ENCODE data around the gene SLC16A7. TPM values are rescaled to one million over a fixed set of nuclear protein-coding genes. Genes with fewer than 3 reads are reported as not detected.
"Not testable (repeated sequence)": the region's sequence is repeated elsewhere in the genome, so short reads cannot be mapped to it uniquely, and the experiment has no call there.

SLC16A7 gene
- polyA plus RNA-seq, 3 donors, result 4.4 to 6.8 (median 4.4) TPM

GRCh38 chr12:59612823-59613434 is 17.1 kb downstream of the SLC16A7 start:
- DNase-seq (ENCODE audit: extremely low read depth in 1 of 11, low read depth in 9 of 11, low spot score in 4 of 11), result not testable (repeated sequence)

- DNase-seq (ENCODE audit: extremely low read depth in 1 of 11, low read depth in 9 of 11, low spot score in 4 of 11), result no peak
These were observed 19.8 kb downstream of the SLC16A7 start for GRCh38 chr12:59615392-59616165.

GRCh38 chr12:59619461-59620240 is 23.8 kb downstream of the SLC16A7 start:
- DNase-seq (ENCODE audit: extremely low read depth in 1 of 11, low read depth in 9 of 11, low spot score in 4 of 11), result no peak

GRCh38 chr12:59620326-59620725 is 24.5 kb downstream of the SLC16A7 start:
- no peak for DNase-seq (ENCODE audit: extremely low read depth in 1 of 11, low read depth in 9 of 11, low spot score in 4 of 11)

GRCh38 chr12:59624732-59625460 is 29.1 kb downstream of the SLC16A7 start:
- DNase-seq (ENCODE audit: extremely low read depth in 1 of 11, low read depth in 9 of 11, low spot score in 4 of 11), result no peak

GRCh38 chr12:59626382-59626781 is 30.6 kb downstream of the SLC16A7 start:
- DNase-seq (ENCODE audit: extremely low read depth in 1 of 11, low read depth in 9 of 11, low spot score in 4 of 11), result no peak

- DNase-seq (ENCODE audit: extremely low read depth in 1 of 11, low read depth in 9 of 11, low spot score in 4 of 11), result no peak
These were observed 31.8 kb downstream of the SLC16A7 start for GRCh38 chr12:59627582-59627981.

- no peak for DNase-seq (ENCODE audit: extremely low read depth in 1 of 11, low read depth in 9 of 11, low spot score in 4 of 11)
These were observed 34.1 kb downstream of the SLC16A7 start for GRCh38 chr12:59629890-59630289.

GRCh38 chr12:59632408-59632807 is 36.6 kb downstream of the SLC16A7 start:
- no peak for DNase-seq (ENCODE audit: extremely low read depth in 1 of 11, low read depth in 9 of 11, low spot score in 4 of 11)

GRCh38 chr12:59634254-59634653 is 38.4 kb downstream of the SLC16A7 start:
- no peak for DNase-seq (ENCODE audit: extremely low read depth in 1 of 11, low read depth in 9 of 11, low spot score in 4 of 11)

GRCh38 chr12:59636945-59637691 is 41.3 kb downstream of the SLC16A7 start:
- DNase-seq (ENCODE audit: extremely low read depth in 1 of 11, low read depth in 9 of 11, low spot score in 4 of 11), result no peak

- no peak for DNase-seq (ENCODE audit: extremely low read depth in 1 of 11, low read depth in 9 of 11, low spot score in 4 of 11)
These were observed 41.9 kb downstream of the SLC16A7 start for GRCh38 chr12:59637692-59638070.

- no peak for DNase-seq (ENCODE audit: extremely low read depth in 1 of 11, low read depth in 9 of 11, low spot score in 4 of 11)
These were observed 47.7 kb downstream of the SLC16A7 start for GRCh38 chr12:59643550-59643949.

GRCh38 chr12:59645242-59645641 is 49.4 kb downstream of the SLC16A7 start:
- DNase-seq (ENCODE audit: extremely low read depth in 1 of 11, low read depth in 9 of 11, low spot score in 4 of 11), result no peak

GRCh38 chr12:59646636-59647035 is 50.8 kb downstream of the SLC16A7 start:
- DNase-seq (ENCODE audit: extremely low read depth in 1 of 11, low read depth in 9 of 11, low spot score in 4 of 11), result no peak

- DNase-seq (ENCODE audit: extremely low read depth in 1 of 11, low read depth in 9 of 11, low spot score in 4 of 11), result no peak
These were observed 53.4 kb downstream of the SLC16A7 start for GRCh38 chr12:59649203-59649602.

GRCh38 chr12:59650588-59651228 is 54.9 kb downstream of the SLC16A7 start:
- no peak for DNase-seq (ENCODE audit: extremely low read depth in 1 of 11, low read depth in 9 of 11, low spot score in 4 of 11)

- no peak for DNase-seq (ENCODE audit: extremely low read depth in 1 of 11, low read depth in 9 of 11, low spot score in 4 of 11)
These were observed 55.5 kb downstream of the SLC16A7 start for GRCh38 chr12:59651229-59651920.

All from renal cortex interstitium (tissue), 11 donors.